Measurements from ENCODE around the gene RNU1-1.
"Not testable (repeated sequence)": the region's sequence is repeated elsewhere in the genome, so short reads cannot be mapped to it uniquely, and the experiment has no call there.

DNA sequence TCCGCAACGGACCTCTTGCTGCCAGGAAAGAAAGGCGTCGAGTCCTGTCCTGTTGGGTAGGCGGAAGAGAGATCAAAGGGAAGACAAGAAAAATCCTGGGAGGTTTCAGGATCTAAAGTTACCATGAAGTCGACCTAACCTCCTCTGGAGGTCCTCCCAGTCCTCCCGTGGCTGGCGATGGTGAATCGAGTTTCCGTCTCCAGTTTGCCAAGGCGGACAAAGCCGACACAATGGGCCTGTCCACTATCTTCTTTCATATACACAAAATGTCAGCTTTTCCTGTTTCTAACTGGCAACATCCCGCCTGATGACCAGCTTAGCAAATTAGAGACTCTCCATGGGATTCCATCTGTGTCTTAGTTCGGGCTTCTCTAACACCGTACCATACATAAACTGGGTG, 22.7 kb upstream of the RNU1-1 start:
- TF ChIP-seq, protein P1, sequence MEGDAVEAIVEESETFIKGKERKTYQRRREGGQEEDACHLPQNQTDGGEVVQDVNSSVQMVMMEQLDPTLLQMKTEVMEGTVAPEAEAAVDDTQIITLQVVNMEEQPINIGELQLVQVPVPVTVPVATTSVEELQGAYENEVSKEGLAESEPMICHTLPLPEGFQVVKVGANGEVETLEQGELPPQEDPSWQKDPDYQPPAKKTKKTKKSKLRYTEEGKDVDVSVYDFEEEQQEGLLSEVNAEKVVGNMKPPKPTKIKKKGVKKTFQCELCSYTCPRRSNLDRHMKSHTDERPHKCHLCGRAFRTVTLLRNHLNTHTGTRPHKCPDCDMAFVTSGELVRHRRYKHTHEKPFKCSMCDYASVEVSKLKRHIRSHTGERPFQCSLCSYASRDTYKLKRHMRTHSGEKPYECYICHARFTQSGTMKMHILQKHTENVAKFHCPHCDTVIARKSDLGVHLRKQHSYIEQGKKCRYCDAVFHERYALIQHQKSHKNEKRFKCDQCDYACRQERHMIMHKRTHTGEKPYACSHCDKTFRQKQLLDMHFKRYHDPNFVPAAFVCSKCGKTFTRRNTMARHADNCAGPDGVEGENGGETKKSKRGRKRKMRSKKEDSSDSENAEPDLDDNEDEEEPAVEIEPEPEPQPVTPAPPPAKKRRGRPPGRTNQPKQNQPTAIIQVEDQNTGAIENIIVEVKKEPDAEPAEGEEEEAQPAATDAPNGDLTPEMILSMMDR (IDR thresholded peaks at IDR 0.05; ENCODE audit: insufficient read depth, low read length, poor library complexity, severe bottlenecking): not testable (repeated sequence)
- not testable (repeated sequence) for TF ChIP-seq EZH2phosphoT487 (conservative IDR thresholded peaks at IDR 0.05; ENCODE audit: low read length)
